HCT116 (cell line): ENCODE data around the gene GMEB2. TPM values are rescaled to one million over a fixed set of nuclear protein-coding genes. Genes with fewer than 3 reads are reported as not detected.

Source experiments
- ATAC-seq: fragments of 200-7000 bp; cut with Tn5 transposase; 2 replicates; pipeline ENCODE4 v1.9.1; 2020; ENCODE audit warnings: mild to moderate bottlenecking, moderate library complexity
- BruUV-seq: library from RNA; stranded (reverse); fragments of 400-500 nt; replicated peaks from 2 replicates; lab custom pipeline; 2021; lab: Mats Ljungman, UMichigan
- CTCF ChIA-PET: fragments of 300-600 bp; sonication (Branson Sonifier 250); formaldehyde crosslinking; loops from one replicate; lab custom pipeline; 2021; ENCODE audit warnings: antibody characterized with exemption; lab: Charles Lee
- POLR2A ChIA-PET: fragments of 300-600, 350-600 bp; sonication (Branson Sonifier 250); formaldehyde crosslinking; loops from one replicate; lab custom pipeline; 2021; ENCODE audit warnings: antibody characterized with exemption; lab: Charles Lee
- RAD21 ChIA-PET, 2 experiments: fragments of 300-600 bp; sonication (Branson Sonifier 250); formaldehyde crosslinking; loops; one replicate each; lab custom pipeline; 2023; ENCODE audit warnings: low total read pairs in 2 of 2; ENCODE audit not compliant: uncharacterized antibody in 2 of 2, unreplicated experiment in 2 of 2, low non-redundant PET in 1 of 2; lab: Charles Lee
- DNase-seq: peaks from one replicate; pipeline ENCODE4 v3.0.0-alpha.2; 2010; ENCODE audit warnings: low read depth, low spot score
- H2AFZ ChIP-seq: fragments of 200-600 bp; shearing (Covaris generic), sonication (generic); 2 replicates; pipeline ENCODE4 v1.6.1; 2017; ENCODE audit warnings: low read depth, mixed run types, mixed read lengths, antibody characterized with exemption, low read length; ENCODE audit not compliant: poor library complexity, severe bottlenecking
- H3K27ac ChIP-seq: 2 replicates; pipeline ENCODE4 v1.5.1; 2012; ENCODE audit warnings: low read depth, low read length
- H3K27me3 ChIP-seq: fragments of 200-600 bp; sonication (generic); 2 replicates; pipeline ENCODE4 v1.6.1; 2016; ENCODE audit warnings: mixed run types, low read length, mixed read lengths; ENCODE audit not compliant: insufficient read depth
- H3K36me3 ChIP-seq, 2 experiments: fragments of 200-500 bp in 1 of 2; fragments of 200-600 bp in 1 of 2; sonication (Bioruptor generic) in 1 of 2; sonication (generic) in 1 of 2; 2 replicates each; pipeline versions ENCODE4 v1.5.1 to v1.6.1; 2014 to 2016; ENCODE audit warnings: low read length in 2 of 2, inconsistent platforms in 1 of 2, mixed read lengths in 1 of 2, mixed run types in 1 of 2; ENCODE audit not compliant: insufficient read depth in 2 of 2, control insufficient read depth in 1 of 2
- H3K4me1 ChIP-seq, 2 experiments: fragments of 200-600 bp in 1 of 2; sonication (generic) in 1 of 2; 2 replicates each; pipeline versions ENCODE4 v1.5.1 to v1.6.1; 2012 to 2017; ENCODE audit warnings: low read length in 2 of 2, inconsistent platforms in 1 of 2, mild to moderate bottlenecking in 1 of 2, mixed read lengths in 1 of 2, mixed run types in 1 of 2, moderate library complexity in 1 of 2; ENCODE audit not compliant: insufficient read depth in 2 of 2, control insufficient read depth in 1 of 2
- H3K4me2 ChIP-seq: fragments of 200-600 bp; sonication (generic); 2 replicates; pipeline ENCODE4 v1.6.1; 2017; ENCODE audit warnings: mixed run types, low read length, mixed read lengths
- H3K4me3 ChIP-seq, 2 experiments: fragments of 200-600 bp in 1 of 2; sonication (generic) in 1 of 2; replicated peaks in 1 of 2; 2 replicates each; pipeline ENCODE4 v1.5.1; 2011 to 2016; ENCODE audit warnings: low read length in 2 of 2, control low read depth in 1 of 2, low read depth in 1 of 2, mild to moderate bottlenecking in 1 of 2, mixed read lengths in 1 of 2, mixed run types in 1 of 2
- H3K79me2 ChIP-seq: fragments of 200-600 bp; sonication (generic); 2 replicates; pipeline ENCODE4 v1.6.1; 2017; ENCODE audit warnings: mild to moderate bottlenecking, mixed run types, low read length, moderate library complexity, mixed read lengths; ENCODE audit not compliant: insufficient read depth
- H3K9ac ChIP-seq: fragments of 200-600 bp; sonication (generic); 2 replicates; pipeline ENCODE4 v1.6.1; 2016; ENCODE audit warnings: low read length, mixed read lengths
- H3K9me2 ChIP-seq: fragments of 200-600 bp; sonication (generic), shearing (Covaris generic); 2 replicates; pipeline ENCODE4 v1.6.1; 2017; ENCODE audit warnings: mixed run types, mild to moderate bottlenecking, moderate library complexity; ENCODE audit not compliant: insufficient read depth
- H3K9me3 ChIP-seq, 2 experiments: fragments of 200-500 bp in 1 of 2; fragments of 200-600 bp in 1 of 2; sonication (Bioruptor generic) in 1 of 2; sonication (generic) in 1 of 2; 2 replicates each; pipeline ENCODE4 v1.6.1; 2014 to 2017; ENCODE audit warnings: low read length in 2 of 2, mixed read lengths in 2 of 2, inconsistent platforms in 1 of 2, low read depth in 1 of 2, mild to moderate bottlenecking in 1 of 2, mixed run types in 1 of 2, moderate library complexity in 1 of 2; ENCODE audit not compliant: control insufficient read depth in 1 of 2, insufficient read depth in 1 of 2
- H4K20me1 ChIP-seq: fragments of 200-600 bp; sonication (generic), shearing (Covaris generic); 2 replicates; pipeline ENCODE4 v1.6.1; 2017; ENCODE audit warnings: mixed run types, mild to moderate bottlenecking, moderate library complexity; ENCODE audit not compliant: insufficient read depth
- ATF3 ChIP-seq: IDR thresholded peaks from 2 replicates; pipeline ENCODE4 v1.6.1; 2012
- CBX3 ChIP-seq: IDR thresholded peaks from 2 replicates; pipeline ENCODE4 v1.6.1; 2012; ENCODE audit warnings: low read depth
- CEBPB ChIP-seq: IDR thresholded peaks from 2 replicates; pipeline ENCODE4 v1.6.1; 2012; ENCODE audit warnings: low read depth
- EGR1 ChIP-seq: IDR thresholded peaks from 2 replicates; pipeline ENCODE4 v1.6.1; 2012; ENCODE audit warnings: low read depth
- ELF1 ChIP-seq: IDR thresholded peaks from 2 replicates; pipeline ENCODE4 v1.6.1; 2012; ENCODE audit warnings: low read depth, borderline replicate concordance
- EZH2 ChIP-seq: fragments of 200-600 bp; sonication (generic); IDR thresholded peaks from 2 replicates; pipeline ENCODE4 v1.6.1; 2017; ENCODE audit warnings: antibody characterized with exemption, mixed run types
- EZH2phosphoT487 ChIP-seq: fragments of 200-600 bp; IDR thresholded peaks from 2 replicates; pipeline ENCODE4 v1.6.1; 2018; ENCODE audit warnings: antibody characterized with exemption, borderline replicate concordance
- FOSL1 ChIP-seq: IDR thresholded peaks from 2 replicates; pipeline ENCODE4 v1.6.1; 2012; ENCODE audit warnings: low read depth
- JUND ChIP-seq: IDR thresholded peaks from 2 replicates; pipeline ENCODE4 v1.6.1; 2012
- POLR2AphosphoS5 ChIP-seq: IDR thresholded peaks from 2 replicates; pipeline ENCODE4 v1.6.1; 2011; ENCODE audit warnings: mild to moderate bottlenecking, low read depth, low read length, moderate library complexity
- RAD21 ChIP-seq: IDR thresholded peaks from 2 replicates; pipeline ENCODE4 v1.6.1; 2012; ENCODE audit warnings: low read depth, mild to moderate bottlenecking
- SIN3A ChIP-seq: IDR thresholded peaks from 2 replicates; pipeline ENCODE4 v1.6.1; 2012; ENCODE audit warnings: low read depth
- SP1 ChIP-seq: IDR thresholded peaks from 2 replicates; pipeline ENCODE4 v1.6.1; 2012; ENCODE audit warnings: low read depth
- SRF ChIP-seq: IDR thresholded peaks from 2 replicates; pipeline ENCODE4 v1.6.1; 2012; ENCODE audit warnings: low read depth
- YY1 ChIP-seq: IDR thresholded peaks from 2 replicates; pipeline ENCODE4 v1.6.1; 2011; ENCODE audit warnings: low read length, low read depth, moderate library complexity, mild to moderate bottlenecking; ENCODE audit not compliant: insufficient replicate concordance; ENCODE audit errors: extremely low read depth
- ZFX ChIP-seq: fragments of 450-650 bp; IDR thresholded peaks from 2 replicates; pipeline ENCODE4 v1.6.1; 2017
- ZNF274 ChIP-seq: fragments of 200-500 bp; sonication (Bioruptor generic); IDR thresholded peaks from 2 replicates; pipeline ENCODE4 v1.6.1; 2014; ENCODE audit warnings: mild to moderate bottlenecking, low read depth, low read length, inconsistent platforms
- intact Hi-C: fragments of 100-400 bp; cut with micrococcal nuclease; formaldehyde crosslinking; loops from 2 replicates; pipeline ENCODE4 v1.10.0; 2022
- total RNA-seq: library from RNA; stranded (reverse); gene quantifications from one replicate; pipeline ENCODE4 v1.2.1, GENCODE V29; 2021; ENCODE audit not compliant: unreplicated experiment
- TF ChIP-seq, protein P1 (sequence below), 3 experiments: fragments of 200-600 bp in 1 of 3; sonication (generic) in 1 of 3; IDR thresholded peaks in 2 of 3; conservative IDR thresholded peaks in 1 of 3; 2 replicates each; pipeline ENCODE4 v1.5.1; 2012 to 2017; ENCODE audit warnings: low read depth in 2 of 3, low read length in 2 of 3, antibody characterized with exemption in 1 of 3, borderline replicate concordance in 1 of 3, control low read depth in 1 of 3, mild to moderate bottlenecking in 1 of 3, mixed read lengths in 1 of 3, mixed run types in 1 of 3, moderate library complexity in 1 of 3; ENCODE audit not compliant: insufficient read depth in 1 of 3
- TF ChIP-seq, protein P2 (sequence below): IDR thresholded peaks from 2 replicates; pipeline ENCODE4 v1.6.1; 2011; ENCODE audit warnings: mild to moderate bottlenecking, low read length, moderate library complexity; ENCODE audit not compliant: insufficient replicate concordance; ENCODE audit errors: extremely low read depth
- TF ChIP-seq, protein P3 (sequence below): IDR thresholded peaks from 2 replicates; pipeline ENCODE4 v1.6.1; 2012

Gene GMEB2
- total RNA-seq, 1 experiment from 2014 or later: 13.9 TPM

GRCh38 chr20:63635431-63636141 is 8.7 kb upstream of the GMEB2 start:
- no TSS peak for BruUV-seq
- no peaks in the 10 kb centered on the region for H3K79me2 ChIP-seq
- RAD21 ChIA-PET: no interaction called here
- intact Hi-C loops: no loop called here
- H3K4me1 ChIP-seq: peaks cover 0 to 5% of the 10 kb centered on the region in 2 experiments; a peak in 2 of 4 replicates
- no peak overlapping the region for H3K27ac ChIP-seq
- H2AFZ ChIP-seq: no peak overlapping the region
- CTCF ChIA-PET: no interaction called here
- TF ChIP-seq, protein P1, sequence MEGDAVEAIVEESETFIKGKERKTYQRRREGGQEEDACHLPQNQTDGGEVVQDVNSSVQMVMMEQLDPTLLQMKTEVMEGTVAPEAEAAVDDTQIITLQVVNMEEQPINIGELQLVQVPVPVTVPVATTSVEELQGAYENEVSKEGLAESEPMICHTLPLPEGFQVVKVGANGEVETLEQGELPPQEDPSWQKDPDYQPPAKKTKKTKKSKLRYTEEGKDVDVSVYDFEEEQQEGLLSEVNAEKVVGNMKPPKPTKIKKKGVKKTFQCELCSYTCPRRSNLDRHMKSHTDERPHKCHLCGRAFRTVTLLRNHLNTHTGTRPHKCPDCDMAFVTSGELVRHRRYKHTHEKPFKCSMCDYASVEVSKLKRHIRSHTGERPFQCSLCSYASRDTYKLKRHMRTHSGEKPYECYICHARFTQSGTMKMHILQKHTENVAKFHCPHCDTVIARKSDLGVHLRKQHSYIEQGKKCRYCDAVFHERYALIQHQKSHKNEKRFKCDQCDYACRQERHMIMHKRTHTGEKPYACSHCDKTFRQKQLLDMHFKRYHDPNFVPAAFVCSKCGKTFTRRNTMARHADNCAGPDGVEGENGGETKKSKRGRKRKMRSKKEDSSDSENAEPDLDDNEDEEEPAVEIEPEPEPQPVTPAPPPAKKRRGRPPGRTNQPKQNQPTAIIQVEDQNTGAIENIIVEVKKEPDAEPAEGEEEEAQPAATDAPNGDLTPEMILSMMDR (IDR thresholded peaks at IDR 0.05 in 2 of 3, conservative IDR thresholded peaks at IDR 0.05 in 1 of 3; ENCODE audit: borderline replicate concordance in 1 of 3, insufficient read depth in 1 of 3, low read depth in 2 of 3, low read length in 2 of 3): no peak
- TF ChIP-seq SP1: no peak
- TF ChIP-seq, protein P2, sequence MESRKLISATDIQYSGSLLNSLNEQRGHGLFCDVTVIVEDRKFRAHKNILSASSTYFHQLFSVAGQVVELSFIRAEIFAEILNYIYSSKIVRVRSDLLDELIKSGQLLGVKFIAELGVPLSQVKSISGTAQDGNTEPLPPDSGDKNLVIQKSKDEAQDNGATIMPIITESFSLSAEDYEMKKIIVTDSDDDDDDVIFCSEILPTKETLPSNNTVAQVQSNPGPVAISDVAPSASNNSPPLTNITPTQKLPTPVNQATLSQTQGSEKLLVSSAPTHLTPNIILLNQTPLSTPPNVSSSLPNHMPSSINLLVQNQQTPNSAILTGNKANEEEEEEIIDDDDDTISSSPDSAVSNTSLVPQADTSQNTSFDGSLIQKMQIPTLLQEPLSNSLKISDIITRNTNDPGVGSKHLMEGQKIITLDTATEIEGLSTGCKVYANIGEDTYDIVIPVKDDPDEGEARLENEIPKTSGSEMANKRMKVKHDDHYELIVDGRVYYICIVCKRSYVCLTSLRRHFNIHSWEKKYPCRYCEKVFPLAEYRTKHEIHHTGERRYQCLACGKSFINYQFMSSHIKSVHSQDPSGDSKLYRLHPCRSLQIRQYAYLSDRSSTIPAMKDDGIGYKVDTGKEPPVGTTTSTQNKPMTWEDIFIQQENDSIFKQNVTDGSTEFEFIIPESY: no peak
- TF ChIP-seq CEBPB: no peak
- no peak for TF ChIP-seq EGR1
- no peak for TF ChIP-seq SIN3A
- no peak for TF ChIP-seq ELF1
- no peak for TF ChIP-seq RAD21
- TF ChIP-seq SRF: no peak
- TF ChIP-seq ATF3: no peak
- no peak for TF ChIP-seq ZFX
- TF ChIP-seq POLR2AphosphoS5: no peak
- TF ChIP-seq JUND: no peak
- no peak for TF ChIP-seq ZNF274
- TF ChIP-seq FOSL1: no peak
- no peak for TF ChIP-seq EZH2phosphoT487
- no peak for TF ChIP-seq YY1
- no peak for TF ChIP-seq CBX3
- no peak for TF ChIP-seq EZH2
- TF ChIP-seq, protein P3, sequence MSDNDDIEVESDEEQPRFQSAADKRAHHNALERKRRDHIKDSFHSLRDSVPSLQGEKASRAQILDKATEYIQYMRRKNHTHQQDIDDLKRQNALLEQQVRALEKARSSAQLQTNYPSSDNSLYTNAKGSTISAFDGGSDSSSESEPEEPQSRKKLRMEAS: no peak
- H3K36me3 ChIP-seq: peaks cover 0 to 8% of the 10 kb centered on the region in 2 experiments; a peak in 1 of 4 replicates
- POLR2A ChIA-PET: no interaction called here
- ATAC-seq (no peak), DNase-seq (no peak)
- H3K27me3 ChIP-seq: no peaks in the 10 kb centered on the region
- H3K9ac ChIP-seq: no peak overlapping the region
- H3K4me3 ChIP-seq: no peak overlapping the region
- H3K9me3 ChIP-seq: no peaks in the 10 kb centered on the region
- no peaks in the 10 kb centered on the region for H4K20me1 ChIP-seq
- no peak overlapping the region for H3K4me2 ChIP-seq
- no peaks in the 10 kb centered on the region for H3K9me2 ChIP-seq
